Coronary artery (tissue), 2 donors: Measurements from ENCODE around the gene PI3.
"Not testable (repeated sequence)": the region's sequence is repeated elsewhere in the genome, so short reads cannot be mapped to it uniquely, and the experiment has no call there.

Experiments
- DNase-seq: peaks from one replicate; pipeline ENCODE4 v3.0.0-alpha.2; 2017; ENCODE audit warnings: low spot score
- H3K27ac ChIP-seq, 2 donors: fragments of 200-600 bp; sonication (generic); one replicate each; pipeline ENCODE4 v1.5.1; 2016 to 2019
- H3K4me3 ChIP-seq: fragments of 200-600 bp; sonication (generic); 2 replicates; pipeline ENCODE4 v1.5.1; 2016; ENCODE audit warnings: mild to moderate bottlenecking, moderate library complexity
- TF ChIP-seq, protein P1 (sequence below): fragments of 200-600 bp; sonication (generic); IDR thresholded peaks from one replicate; pipeline ENCODE4 v1.5.1; 2019; ENCODE audit warnings: antibody characterized with exemption

The PI3 gene

GRCh38 chr20:45152405-45152804 lies 22.3 kb upstream of the PI3 start:
- H3K27ac ChIP-seq, result no peak overlapping the region
- no peak for DNase-seq
- TF ChIP-seq, protein P1, sequence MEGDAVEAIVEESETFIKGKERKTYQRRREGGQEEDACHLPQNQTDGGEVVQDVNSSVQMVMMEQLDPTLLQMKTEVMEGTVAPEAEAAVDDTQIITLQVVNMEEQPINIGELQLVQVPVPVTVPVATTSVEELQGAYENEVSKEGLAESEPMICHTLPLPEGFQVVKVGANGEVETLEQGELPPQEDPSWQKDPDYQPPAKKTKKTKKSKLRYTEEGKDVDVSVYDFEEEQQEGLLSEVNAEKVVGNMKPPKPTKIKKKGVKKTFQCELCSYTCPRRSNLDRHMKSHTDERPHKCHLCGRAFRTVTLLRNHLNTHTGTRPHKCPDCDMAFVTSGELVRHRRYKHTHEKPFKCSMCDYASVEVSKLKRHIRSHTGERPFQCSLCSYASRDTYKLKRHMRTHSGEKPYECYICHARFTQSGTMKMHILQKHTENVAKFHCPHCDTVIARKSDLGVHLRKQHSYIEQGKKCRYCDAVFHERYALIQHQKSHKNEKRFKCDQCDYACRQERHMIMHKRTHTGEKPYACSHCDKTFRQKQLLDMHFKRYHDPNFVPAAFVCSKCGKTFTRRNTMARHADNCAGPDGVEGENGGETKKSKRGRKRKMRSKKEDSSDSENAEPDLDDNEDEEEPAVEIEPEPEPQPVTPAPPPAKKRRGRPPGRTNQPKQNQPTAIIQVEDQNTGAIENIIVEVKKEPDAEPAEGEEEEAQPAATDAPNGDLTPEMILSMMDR, result no peak
- no peak overlapping the region for H3K4me3 ChIP-seq

- TF ChIP-seq, protein P1, result no peak
- H3K4me3 ChIP-seq, result no peak overlapping the region
- H3K27ac ChIP-seq, result no peak overlapping the region
- no peak for DNase-seq
Observed at GRCh38 chr20:45153147-45153546, 21.6 kb upstream of the PI3 start.

DNA sequence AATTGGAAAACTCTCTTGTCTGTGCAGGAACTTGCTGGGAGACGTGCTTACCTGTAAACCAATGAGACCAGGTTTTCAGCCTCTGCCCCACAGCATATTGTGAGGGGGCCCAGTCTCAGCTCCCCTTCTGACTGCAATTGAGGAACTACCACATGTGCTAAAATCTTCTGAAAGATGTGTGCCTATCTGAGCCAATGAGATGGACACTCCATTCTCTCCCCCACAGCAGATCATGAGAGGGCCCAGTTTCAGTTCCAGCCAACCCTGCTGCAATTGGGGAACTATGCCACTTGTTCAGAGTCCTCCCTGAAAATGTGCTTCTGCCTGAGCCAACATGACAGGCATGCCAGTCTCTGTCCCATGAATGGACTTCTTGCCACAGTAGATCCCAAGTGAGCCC lies 20.9 kb upstream of the PI3 start:
- no peak overlapping the region for H3K27ac ChIP-seq
- TF ChIP-seq, protein P1, result no peak
- DNase-seq, result no peak
- no peak overlapping the region for H3K4me3 ChIP-seq

DNA sequence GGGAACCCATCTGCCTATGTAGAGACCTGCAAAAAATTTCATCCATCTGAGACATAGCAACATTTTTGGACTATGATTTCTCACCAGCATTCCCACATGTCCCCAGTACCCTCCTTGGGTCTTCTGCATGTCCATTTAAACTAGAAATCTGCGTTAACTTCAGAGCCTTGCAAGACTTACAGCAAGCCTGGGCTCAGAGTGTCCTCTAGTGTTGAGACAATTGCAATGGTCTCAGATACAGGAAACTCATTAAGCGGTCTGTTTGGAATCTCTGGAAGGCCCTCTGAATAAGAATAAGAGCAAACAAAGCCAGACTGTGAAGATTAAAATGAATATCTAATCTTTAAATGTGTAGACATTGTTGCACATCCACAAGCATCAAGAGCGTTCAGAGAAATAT lies 20.5 kb upstream of the PI3 start:
- TF ChIP-seq, protein P1, result no peak
- Histone ChIP-seq H3K27ac (no peak overlapping the region), H3K4me3 (no peak overlapping the region)
- no peak for DNase-seq

DNA sequence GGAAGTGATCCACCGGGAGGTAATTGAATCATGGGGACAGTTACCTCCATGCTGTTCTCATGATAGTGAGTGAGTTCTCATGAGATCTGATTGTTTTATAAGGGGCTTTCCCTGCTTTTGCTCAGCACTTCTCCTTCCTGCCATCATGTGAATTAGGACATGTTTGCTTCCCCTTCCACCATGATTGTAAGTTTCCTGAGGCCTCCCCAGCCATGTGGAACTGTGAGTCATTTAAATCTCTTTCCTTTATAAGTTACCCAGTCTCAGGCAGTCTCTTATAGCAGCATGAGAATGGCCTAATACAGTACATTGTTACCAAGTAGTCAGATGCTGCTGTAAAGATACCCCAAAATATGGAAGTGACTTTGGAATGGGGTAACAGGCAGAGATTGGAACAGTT lies 19.9 kb upstream of the PI3 start:
- H3K4me3 ChIP-seq, H3K27ac ChIP-seq, DNase-seq: not testable (repeated sequence)

GRCh38 chr20:45156713-45157112 lies 18.0 kb upstream of the PI3 start:
- H3K27ac ChIP-seq, result no peak overlapping the region
- H3K4me3 ChIP-seq, result no peak overlapping the region
- DNase-seq, result no peak
- TF ChIP-seq, protein P1, result no peak

- TF ChIP-seq, protein P1, result no peak
- no peak overlapping the region for H3K27ac ChIP-seq
- no peak for DNase-seq
Observed at GRCh38 chr20:45157962-45158361, 16.7 kb upstream of the PI3 start.

More at GRCh38 chr20:45157962-45158361, 16.7 kb upstream of the PI3 start:
- no peak overlapping the region for H3K4me3 ChIP-seq
